Bronchial epithelial cell (primary cell): Measurements from ENCODE around the gene GKN2. TPM values are rescaled to one million over a fixed set of nuclear protein-coding genes. Genes with fewer than 3 reads are reported as not detected.

Source experiments
- DNase-seq: peaks from one replicate; pipeline ENCODE4 v3.0.0-alpha.2; 2010; ENCODE audit warnings: low read depth
- FAIRE-seq: peaks from 2 replicates; lab custom pipeline; 2011; peaks lifted over from hg19 to GRCh38; lab: Jason Lieb, UNC
- H3K27me3 ChIP-seq: 2 replicates; pipeline ENCODE4 v1.5.1; 2011; ENCODE audit warnings: low read length; ENCODE audit not compliant: control insufficient read depth, insufficient read depth
- H3K36me3 ChIP-seq: 2 replicates; pipeline ENCODE4 v1.5.1; 2011; ENCODE audit warnings: low read length; ENCODE audit not compliant: control insufficient read depth, insufficient read depth
- H3K4me3 ChIP-seq: 2 replicates; pipeline ENCODE4 v1.5.1; 2011; ENCODE audit warnings: mild to moderate bottlenecking, low read depth, low read length, control low read depth
- total RNA-seq: library from RNA; depleted of rRNA; stranded (reverse); fragments of >200 nt; gene quantifications from 2 replicates; pipeline ENCODE4 v1.2.1, GENCODE V29; 2014
- TF ChIP-seq, protein P1 (sequence below): IDR thresholded peaks from 2 replicates; pipeline ENCODE4 v1.5.1; 2011; ENCODE audit warnings: mild to moderate bottlenecking, moderate library complexity, low read length, control low read depth, inconsistent platforms; ENCODE audit not compliant: insufficient read depth, severe bottlenecking

Gene GKN2
- total RNA-seq, 1 donor from 2014 or later: not detected

DNA sequence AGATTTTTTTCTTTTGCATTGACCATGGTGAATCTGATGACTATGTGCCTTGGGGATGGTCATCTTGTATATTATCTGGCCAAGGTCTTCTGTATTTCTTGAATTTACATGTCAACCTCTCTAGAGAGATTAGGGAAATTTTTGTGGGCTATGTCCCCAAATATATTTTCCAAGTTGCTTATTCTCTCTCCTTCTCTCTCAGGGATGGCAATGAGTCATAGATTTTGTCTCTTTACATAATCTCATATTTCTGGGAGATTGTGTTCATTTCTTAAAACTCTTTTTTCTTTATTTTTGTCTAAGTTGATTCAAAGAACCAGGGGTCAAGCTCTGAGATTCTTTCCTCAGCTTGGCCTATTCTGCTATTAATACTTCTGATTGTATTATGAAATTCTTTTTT lies 9.9 kb downstream of the GKN2 start:
- H3K27me3 ChIP-seq: no peaks in the 10 kb centered on the region
- no peak for FAIRE-seq
- no peak overlapping the region for H3K4me3 ChIP-seq
- no peaks in the 10 kb centered on the region for H3K36me3 ChIP-seq
- no peak for DNase-seq
- TF ChIP-seq, protein P1, sequence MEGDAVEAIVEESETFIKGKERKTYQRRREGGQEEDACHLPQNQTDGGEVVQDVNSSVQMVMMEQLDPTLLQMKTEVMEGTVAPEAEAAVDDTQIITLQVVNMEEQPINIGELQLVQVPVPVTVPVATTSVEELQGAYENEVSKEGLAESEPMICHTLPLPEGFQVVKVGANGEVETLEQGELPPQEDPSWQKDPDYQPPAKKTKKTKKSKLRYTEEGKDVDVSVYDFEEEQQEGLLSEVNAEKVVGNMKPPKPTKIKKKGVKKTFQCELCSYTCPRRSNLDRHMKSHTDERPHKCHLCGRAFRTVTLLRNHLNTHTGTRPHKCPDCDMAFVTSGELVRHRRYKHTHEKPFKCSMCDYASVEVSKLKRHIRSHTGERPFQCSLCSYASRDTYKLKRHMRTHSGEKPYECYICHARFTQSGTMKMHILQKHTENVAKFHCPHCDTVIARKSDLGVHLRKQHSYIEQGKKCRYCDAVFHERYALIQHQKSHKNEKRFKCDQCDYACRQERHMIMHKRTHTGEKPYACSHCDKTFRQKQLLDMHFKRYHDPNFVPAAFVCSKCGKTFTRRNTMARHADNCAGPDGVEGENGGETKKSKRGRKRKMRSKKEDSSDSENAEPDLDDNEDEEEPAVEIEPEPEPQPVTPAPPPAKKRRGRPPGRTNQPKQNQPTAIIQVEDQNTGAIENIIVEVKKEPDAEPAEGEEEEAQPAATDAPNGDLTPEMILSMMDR: no peak

DNA sequence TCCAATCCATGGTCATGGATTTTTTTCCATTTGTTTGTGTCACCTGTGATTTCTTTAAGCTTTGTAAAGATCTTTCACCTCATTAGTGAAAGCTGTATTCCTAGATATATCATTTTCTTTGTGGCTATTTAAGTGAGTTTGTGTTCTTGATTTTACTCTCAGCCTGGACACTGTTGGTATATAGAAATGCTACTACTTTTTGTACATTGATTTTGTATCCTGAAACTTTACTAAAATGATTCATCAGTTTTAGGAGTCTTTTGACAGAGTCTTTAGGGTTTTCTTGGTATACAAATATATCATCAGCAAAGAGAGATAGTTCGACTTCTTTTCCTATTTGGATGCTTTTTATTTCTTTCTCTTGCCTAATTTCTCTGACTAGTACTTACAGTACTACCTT lies 12.3 kb downstream of the GKN2 start:
- Histone ChIP-seq H3K36me3 (no peaks in the 10 kb centered on the region), H3K27me3 (no peaks in the 10 kb centered on the region), H3K4me3 (no peak overlapping the region)
- FAIRE-seq: no peak
- no peak for DNase-seq
- TF ChIP-seq, protein P1: no peak

DNA sequence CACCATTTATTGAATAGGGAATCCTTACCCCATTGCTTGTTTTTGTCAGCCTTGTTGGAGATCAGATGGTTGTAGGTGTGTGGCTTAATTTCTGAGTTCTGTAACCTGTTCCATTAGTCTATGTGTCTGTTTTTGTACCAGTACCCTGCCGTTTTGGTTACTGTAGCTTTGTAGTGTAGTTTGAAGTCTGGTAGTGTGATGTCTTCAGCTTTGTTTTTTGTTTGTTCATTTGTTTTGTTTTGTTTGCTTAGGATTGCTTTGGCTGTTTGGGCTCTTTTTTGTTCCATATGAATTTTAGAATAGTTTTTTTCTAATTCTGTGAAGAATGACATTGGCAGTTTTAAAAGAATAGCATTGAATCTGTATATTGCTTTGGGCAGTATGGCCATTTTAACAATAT lies 12.7 kb downstream of the GKN2 start:
- DNase-seq (no peak), FAIRE-seq (no peak)
- Histone ChIP-seq H3K27me3 (no peaks in the 10 kb centered on the region), H3K4me3 (no peak overlapping the region), H3K36me3 (no peaks in the 10 kb centered on the region)
- TF ChIP-seq, protein P1: no peak

DNA sequence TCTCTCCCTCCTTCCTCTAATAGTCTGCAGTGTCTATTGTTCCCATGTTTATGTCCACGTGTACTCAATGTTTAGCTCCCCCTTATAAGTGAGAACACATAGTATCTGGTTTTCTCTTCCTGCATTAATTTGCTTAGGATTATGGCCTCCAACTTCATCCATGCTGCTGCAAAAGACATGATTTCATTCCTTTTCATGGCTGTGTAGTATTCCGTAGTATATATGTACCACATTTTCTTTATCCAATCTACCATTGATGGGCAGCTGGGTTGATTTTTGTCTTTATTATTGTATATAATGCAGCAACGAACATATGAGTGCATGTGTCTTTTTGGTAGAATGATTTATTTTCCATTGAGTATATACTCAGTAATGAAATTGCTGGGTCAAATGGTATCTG lies 13.8 kb downstream of the GKN2 start:
- FAIRE-seq (no peak), DNase-seq (no peak)
- no peak overlapping the region for H3K4me3 ChIP-seq
- no peaks in the 10 kb centered on the region for H3K27me3 ChIP-seq
- H3K36me3 ChIP-seq: no peaks in the 10 kb centered on the region
- TF ChIP-seq, protein P1: no peak

DNA sequence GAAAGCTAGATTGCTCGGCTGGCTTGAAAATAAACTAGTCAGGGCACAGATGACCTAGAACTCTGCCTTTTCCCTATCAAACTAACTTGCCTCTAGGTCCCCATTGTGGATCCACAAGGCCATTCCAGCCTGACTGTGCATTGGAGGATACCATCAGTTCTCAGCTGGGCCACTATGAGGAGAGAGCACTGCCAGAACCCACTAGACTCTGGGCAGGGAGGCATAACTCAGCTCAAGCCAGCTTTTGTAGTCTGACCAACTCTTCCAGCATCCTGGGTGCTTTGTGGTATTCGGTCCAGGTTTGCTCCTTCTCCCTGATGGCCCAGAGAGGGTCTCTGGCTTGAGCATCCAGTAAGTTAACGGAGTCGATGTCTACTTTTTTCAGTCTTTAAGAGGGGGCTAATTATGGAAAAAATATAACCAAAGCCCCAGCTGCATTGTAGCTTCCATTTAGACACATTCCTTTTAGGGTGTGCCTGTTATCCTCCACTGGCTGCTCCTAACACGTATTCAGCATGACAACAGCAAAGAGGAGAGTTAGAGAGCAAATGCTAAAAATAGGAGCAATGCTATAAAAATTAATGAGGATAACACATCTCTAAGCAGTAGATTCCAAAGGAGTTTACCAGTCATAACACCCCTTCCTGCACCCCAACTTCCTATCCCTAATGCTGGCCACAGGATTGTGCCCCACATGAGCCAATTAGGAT lies 15.2 kb downstream of the GKN2 start:
- no peak for DNase-seq
- no peaks in the 10 kb centered on the region for H3K27me3 ChIP-seq
- H3K4me3 ChIP-seq: no peak overlapping the region
- H3K36me3 ChIP-seq: no peaks in the 10 kb centered on the region
- FAIRE-seq: peak; percentile 36
- TF ChIP-seq, protein P1: no peak

DNA sequence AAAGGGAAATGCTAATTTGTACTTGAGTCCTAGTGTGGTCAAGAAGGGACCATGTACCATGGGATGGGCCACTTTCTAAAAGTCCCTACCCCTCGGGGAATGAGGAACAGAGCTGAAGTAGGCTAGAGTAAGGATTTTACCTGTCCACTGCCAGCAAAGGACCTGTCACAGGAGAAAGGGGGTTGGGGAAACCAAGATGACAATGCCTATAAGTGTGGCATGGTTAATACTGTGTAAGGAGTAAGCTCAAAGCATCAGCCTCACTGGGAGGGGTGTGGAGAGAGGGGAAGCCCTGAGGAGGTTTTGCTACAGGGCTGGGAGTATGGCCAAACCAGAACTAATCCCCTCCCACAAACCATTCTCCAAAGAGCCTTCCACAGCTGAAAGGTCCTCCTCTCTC lies 15.8 kb downstream of the GKN2 start:
- FAIRE-seq (peak; percentile 43), DNase-seq (peak; percentile 35)
- H3K36me3 ChIP-seq: no peaks in the 10 kb centered on the region
- no peaks in the 10 kb centered on the region for H3K27me3 ChIP-seq
- TF ChIP-seq, protein P1: no peak
- H3K4me3 ChIP-seq: no peak overlapping the region
